Upper lobe of right lung (tissue), 1 donor: Measurements from ENCODE around the gene XPC. TPM values are rescaled to one million over a fixed set of nuclear protein-coding genes. Genes with fewer than 3 reads are reported as not detected.

Source experiments
- ATAC-seq: fragments of 200-7000 bp; cut with Tn5 transposase; one replicate; pipeline ENCODE4 v1.9.1; 2020; ENCODE audit warnings: mild to moderate bottlenecking, moderate library complexity
- DNase-seq: peaks from one replicate; pipeline ENCODE4 v3.0.0-alpha.2; 2020
- H3K27ac ChIP-seq: fragments of 200-600 bp; one replicate; pipeline ENCODE4 v1.8.0; 2022
- H3K27me3 ChIP-seq: fragments of 200-600 bp; one replicate; pipeline ENCODE4 v1.8.0; 2022; ENCODE audit warnings: mild to moderate bottlenecking
- H3K36me3 ChIP-seq: fragments of 200-600 bp; one replicate; pipeline ENCODE4 v1.8.0; 2022
- H3K4me1 ChIP-seq: fragments of 200-600 bp; one replicate; pipeline ENCODE4 v1.8.0; 2022
- H3K4me3 ChIP-seq: fragments of 200-600 bp; one replicate; pipeline ENCODE4 v1.8.0; 2022; ENCODE audit warnings: mild to moderate bottlenecking
- H3K9me3 ChIP-seq: fragments of 200-600 bp; one replicate; pipeline ENCODE4 v1.8.0; 2022
- CTCF ChIP-seq: fragments of 200-600 bp; IDR thresholded peaks from one replicate; pipeline ENCODE4 v1.8.0; 2022; ENCODE audit warnings: antibody characterized with exemption
- intact Hi-C: fragments of 100-400 bp; cut with DNase I; formaldehyde crosslinking; loops from one replicate; pipeline ENCODE4 v1.11.0; 2022
- total RNA-seq: library from RNA; stranded (reverse); fragmentation: NEBNext Ultra II Directional; extraction: Animal tissue kit (Norgen Biotek cat#: 25700); gene quantifications from one replicate; pipeline ENCODE4 v1.2.1, GENCODE V29; 2021
- donor health status: DM: no; HTN: yes; CAD: no; lungs with severe emphysema.

XPC gene
- total RNA-seq, 1 donor from 2014 or later, result 36.1 TPM

- ATAC-seq (no peak), DNase-seq (no peak)
- peaks cover 77% of the 10 kb centered on the region for H3K36me3 ChIP-seq
- no peak for TF ChIP-seq CTCF
- no peak overlapping the region for H3K4me3 ChIP-seq
- H3K4me1 ChIP-seq, result no peaks in the 10 kb centered on the region
- intact Hi-C loops, result no loop called here
- H3K27ac ChIP-seq, result no peak overlapping the region
- no peaks in the 10 kb centered on the region for H3K27me3 ChIP-seq
- no peaks in the 10 kb centered on the region for H3K9me3 ChIP-seq
These were observed 24.1 kb downstream of the XPC start for GRCh38 chr3:14154276-14154675.

GRCh38 chr3:14153663-14154062, 24.7 kb downstream of the XPC start:
- Histone ChIP-seq H3K36me3 (peaks cover 72% of the 10 kb centered on the region), H3K27me3 (no peaks in the 10 kb centered on the region), H3K9me3 (no peaks in the 10 kb centered on the region), H3K4me1 (no peaks in the 10 kb centered on the region), H3K4me3 (no peak overlapping the region), H3K27ac (no peak overlapping the region)
- intact Hi-C loops, result no loop called here
- TF ChIP-seq CTCF, result no peak
- ATAC-seq, result no peak
- DNase-seq, result no peak

DNA sequence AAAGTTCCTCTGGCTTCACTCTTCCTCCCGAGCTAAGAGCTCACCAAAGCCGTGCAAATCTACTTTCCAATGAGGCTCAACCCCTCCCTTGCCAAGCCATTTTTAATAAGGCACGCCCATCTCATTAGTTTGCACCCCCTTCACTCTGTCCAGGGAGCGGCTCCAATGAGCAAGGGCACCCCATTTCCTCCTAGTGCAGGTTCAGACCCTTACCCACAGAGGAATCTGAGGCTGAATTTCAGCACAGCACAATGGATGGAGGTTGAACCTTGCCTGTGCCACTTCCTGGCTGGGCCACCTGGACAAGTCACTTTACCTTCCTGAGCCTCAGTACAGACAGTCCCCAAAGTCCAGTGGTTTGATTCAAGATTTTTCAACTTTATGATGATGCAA, 25.4 kb downstream of the XPC start:
- no peaks in the 10 kb centered on the region for H3K4me1 ChIP-seq
- H3K9me3 ChIP-seq, result no peaks in the 10 kb centered on the region
- no peaks in the 10 kb centered on the region for H3K27me3 ChIP-seq
- H3K27ac ChIP-seq, result no peak overlapping the region
- TF ChIP-seq CTCF, result no peak
- no peak overlapping the region for H3K4me3 ChIP-seq
- ATAC-seq, result no peak
- H3K36me3 ChIP-seq, result peaks cover 72% of the 10 kb centered on the region
- intact Hi-C loops, result no loop called here
- no peak for DNase-seq

GRCh38 chr3:14152233-14152962, 26.0 kb downstream of the XPC start:
- ATAC-seq (no peak), DNase-seq (no peak)
- H3K36me3 ChIP-seq, result peaks cover 72% of the 10 kb centered on the region
- no peak overlapping the region for H3K27ac ChIP-seq
- no peak for TF ChIP-seq CTCF
- no peaks in the 10 kb centered on the region for H3K27me3 ChIP-seq
- intact Hi-C loops, result no loop called here
- H3K9me3 ChIP-seq, result no peaks in the 10 kb centered on the region
- no peak overlapping the region for H3K4me3 ChIP-seq
- H3K4me1 ChIP-seq, result no peaks in the 10 kb centered on the region

DNA sequence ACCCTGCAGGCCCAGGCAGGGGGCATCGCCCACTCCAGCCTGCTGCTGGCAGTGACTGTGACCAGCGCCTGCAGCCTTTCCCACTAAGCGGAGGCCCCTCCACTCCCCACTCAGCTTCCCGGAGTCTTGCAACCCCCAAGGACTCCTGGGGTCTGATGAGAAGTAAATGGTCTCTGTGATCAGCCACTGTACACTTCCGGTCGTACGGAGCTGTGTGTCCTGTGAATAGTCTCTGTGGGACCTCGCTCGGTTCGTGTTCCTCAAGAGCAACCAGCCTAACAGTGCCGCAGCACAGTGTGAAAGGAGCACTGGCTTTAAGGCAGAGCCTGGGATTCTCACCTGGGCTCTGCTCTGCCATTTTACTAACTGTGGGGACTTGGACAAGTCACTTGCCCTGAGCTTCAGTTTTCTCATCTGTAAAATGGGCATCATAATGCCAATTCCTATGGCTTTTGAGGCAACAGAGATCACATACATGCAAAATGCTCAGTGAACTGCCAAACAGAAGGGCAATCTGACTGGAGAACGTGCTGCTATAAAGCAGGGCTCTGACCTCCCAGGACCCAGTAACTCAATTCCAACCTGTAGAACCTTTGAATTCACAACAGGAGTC, 26.8 kb downstream of the XPC start:
- Histone ChIP-seq H3K4me1 (no peaks in the 10 kb centered on the region), H3K9me3 (no peaks in the 10 kb centered on the region), H3K4me3 (no peak overlapping the region), H3K36me3 (peaks cover 72% of the 10 kb centered on the region), H3K27ac (no peak overlapping the region), H3K27me3 (no peaks in the 10 kb centered on the region)
- ATAC-seq (no peak), DNase-seq (no peak)
- no peak for TF ChIP-seq CTCF
- intact Hi-C loops, result no loop called here
